Transverse colon (tissue), 4 donors: Measurements from ENCODE around the gene CLASP2.

Source experiments
- CTCF ChIP-seq, 5 experiments: fragments of 200-600 bp in 3 of 5; fragments of 450-650 bp in 2 of 5; sonication (generic) in 3 of 5; IDR thresholded peaks; 1 replicate in 2 of 5; 2 replicates in 3 of 5; pipeline ENCODE4 v1.5.1; 2016 to 2017; ENCODE audit warnings: antibody characterized with exemption in 5 of 5, inconsistent platforms in 3 of 5, mild to moderate bottlenecking in 2 of 5, moderate library complexity in 1 of 5
- POLR2A ChIP-seq: fragments of 450-650 bp; IDR thresholded peaks from one replicate; pipeline ENCODE4 v1.6.1; 2016; ENCODE audit warnings: antibody characterized with exemption, mild to moderate bottlenecking, moderate library complexity
- POLR2AphosphoS5 ChIP-seq, 3 donors: sonication (generic); formaldehyde crosslinking; IDR thresholded peaks; one replicate each; pipeline ENCODE4 v1.6.1; 2016; ENCODE audit warnings: antibody characterized with exemption in 3 of 3

GRCh38 chr3:33699275-33699674 is 18.8 kb downstream of the CLASP2 start:
- TF ChIP-seq CTCF (IDR thresholded peaks at IDR 0.05) (no peak), POLR2AphosphoS5 (IDR thresholded peaks at IDR 0.05) (no peak), POLR2A (no peak)
